NCI-H2107 treated with DMSO at 0.1 percent for 48 hours (cell line): ENCODE measurements around the gene HERC2.

Experiments used
- DNase-seq: peaks from one replicate; lab custom pipeline; 2025; ENCODE audit not compliant: unreplicated experiment; lab: John Stamatoyannopoulos, UW

Gene HERC2

DNA sequence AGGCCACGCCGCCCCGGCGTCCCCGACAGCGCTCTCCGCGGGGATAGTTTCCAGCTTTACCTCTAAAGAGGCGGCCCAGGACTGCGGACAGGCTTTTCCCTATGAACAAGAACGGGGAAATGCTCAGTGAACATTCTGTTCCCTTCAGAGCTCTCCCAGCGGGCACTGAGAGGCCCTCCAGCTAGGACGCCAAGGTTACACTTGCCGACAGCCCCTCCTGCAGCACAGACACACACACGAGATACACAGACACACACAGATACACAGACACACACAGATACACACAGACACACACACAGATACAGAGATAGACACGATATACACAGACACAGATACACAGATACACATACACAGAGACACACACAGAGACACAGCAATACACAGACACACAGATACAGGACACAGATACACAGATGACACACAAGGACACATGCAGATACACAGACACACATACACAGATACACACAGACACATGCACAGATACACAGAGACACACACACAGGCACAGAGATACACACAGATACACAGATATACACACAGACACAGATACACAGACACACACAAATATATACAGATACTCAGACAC lies 222.3 kb downstream of the HERC2 start:
- DNase-seq = no peak

DNA sequence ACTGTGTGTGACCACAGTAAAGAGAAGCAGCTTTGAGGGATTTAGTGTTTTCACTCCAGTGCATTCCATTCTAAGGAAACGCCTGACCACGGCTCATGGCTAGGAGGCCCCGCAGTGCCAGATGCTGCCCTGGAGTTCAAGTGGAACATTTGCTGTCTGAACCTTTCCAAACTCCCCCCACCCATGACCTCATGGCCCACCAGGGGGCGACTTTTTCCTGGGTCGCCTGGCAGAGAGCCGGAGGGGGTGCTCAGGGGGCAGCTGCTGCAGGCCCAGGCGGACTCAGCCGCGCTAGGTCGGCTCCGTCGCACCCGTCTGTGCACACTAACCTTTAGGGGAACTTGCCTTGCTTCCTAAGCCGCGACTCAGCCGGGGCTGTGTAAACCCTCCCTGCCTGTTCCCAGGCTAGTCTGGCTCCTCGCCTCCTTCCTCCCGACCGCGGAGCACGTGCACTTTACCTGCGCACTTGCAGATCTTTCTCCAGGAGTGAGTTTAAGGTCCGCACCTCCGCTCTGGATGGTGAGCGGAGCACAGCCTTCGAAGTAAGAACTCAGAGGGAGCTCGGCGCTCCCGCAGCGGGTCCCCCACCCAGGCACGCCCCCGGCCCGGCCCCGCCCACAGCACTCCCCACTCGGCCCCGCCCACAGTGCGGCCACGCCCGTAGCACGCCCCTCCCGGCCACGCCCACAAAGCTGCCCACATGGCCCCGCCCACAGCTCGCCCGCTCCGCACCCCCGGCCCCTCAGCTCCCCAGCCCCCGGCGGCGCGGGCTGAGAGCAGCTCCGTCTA lies 223.0 kb downstream of the HERC2 start, which contains the start of gene OCA2:
Gene OCA2 (minus strand): TSS at position 550 of the 789 bp plus-strand sequence. CDS start 17,441 bp downstream, outside the sequence.
- no peak for DNase-seq

GRCh38 chr15:28098360-28098765 lies 223.6 kb downstream of the HERC2 start:
- DNase-seq = no peak

- DNase-seq = no peak
Observed at GRCh38 chr15:28097656-28098359, 224.2 kb downstream of the HERC2 start.

DNA sequence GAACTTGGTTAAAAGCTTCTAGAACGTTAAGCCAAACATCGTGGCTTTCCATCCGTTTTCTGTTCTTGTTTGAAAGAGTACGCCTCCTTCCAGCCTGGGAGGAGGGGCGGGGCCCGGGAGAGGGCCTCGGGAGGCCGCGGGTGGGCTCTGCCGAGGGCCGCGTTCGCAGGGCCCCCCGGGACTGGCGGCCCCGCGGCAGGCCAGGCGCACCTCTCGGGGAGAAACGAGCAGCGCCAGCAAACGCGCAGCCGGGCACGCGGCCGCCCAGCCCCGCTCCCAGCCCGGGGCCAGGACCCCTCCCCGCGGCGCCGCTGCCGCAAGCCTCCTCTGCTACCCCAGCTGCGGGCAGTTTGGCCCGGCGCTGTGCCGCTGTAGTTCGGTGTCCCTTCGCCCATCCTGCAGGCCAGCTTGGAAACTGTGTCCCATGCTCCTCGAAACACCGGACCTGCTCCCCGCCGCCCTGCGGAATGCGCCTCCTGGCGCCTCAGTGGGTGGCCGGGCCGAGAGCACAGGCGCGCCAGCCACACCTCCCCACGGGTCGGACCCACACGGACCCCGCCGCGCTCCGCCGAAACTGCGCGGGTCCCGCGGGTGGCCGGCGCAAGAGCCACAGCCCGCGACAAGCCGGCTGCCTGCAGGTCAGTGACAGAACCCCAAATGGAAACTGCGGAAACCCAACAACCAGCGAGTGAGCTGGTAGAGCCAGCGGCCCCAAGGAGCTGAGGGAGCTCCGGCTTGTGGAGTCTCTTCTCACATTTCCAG lies 225.1 kb downstream of the HERC2 start:
- no peak for DNase-seq

DNA sequence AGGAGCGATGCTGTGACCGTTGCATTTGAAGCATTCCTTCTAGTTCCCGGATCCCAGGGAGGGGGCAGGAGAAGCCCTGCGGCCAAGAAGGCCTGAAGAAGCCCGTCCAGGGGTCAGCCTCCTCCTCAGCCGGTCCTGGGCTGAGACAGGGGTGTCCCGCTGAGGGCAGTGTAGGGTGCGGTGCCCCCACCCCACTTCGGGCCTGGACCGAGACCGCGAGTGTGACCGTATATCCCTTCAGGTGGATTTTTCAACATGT lies 225.6 kb downstream of the HERC2 start:
- no peak for DNase-seq

DNA sequence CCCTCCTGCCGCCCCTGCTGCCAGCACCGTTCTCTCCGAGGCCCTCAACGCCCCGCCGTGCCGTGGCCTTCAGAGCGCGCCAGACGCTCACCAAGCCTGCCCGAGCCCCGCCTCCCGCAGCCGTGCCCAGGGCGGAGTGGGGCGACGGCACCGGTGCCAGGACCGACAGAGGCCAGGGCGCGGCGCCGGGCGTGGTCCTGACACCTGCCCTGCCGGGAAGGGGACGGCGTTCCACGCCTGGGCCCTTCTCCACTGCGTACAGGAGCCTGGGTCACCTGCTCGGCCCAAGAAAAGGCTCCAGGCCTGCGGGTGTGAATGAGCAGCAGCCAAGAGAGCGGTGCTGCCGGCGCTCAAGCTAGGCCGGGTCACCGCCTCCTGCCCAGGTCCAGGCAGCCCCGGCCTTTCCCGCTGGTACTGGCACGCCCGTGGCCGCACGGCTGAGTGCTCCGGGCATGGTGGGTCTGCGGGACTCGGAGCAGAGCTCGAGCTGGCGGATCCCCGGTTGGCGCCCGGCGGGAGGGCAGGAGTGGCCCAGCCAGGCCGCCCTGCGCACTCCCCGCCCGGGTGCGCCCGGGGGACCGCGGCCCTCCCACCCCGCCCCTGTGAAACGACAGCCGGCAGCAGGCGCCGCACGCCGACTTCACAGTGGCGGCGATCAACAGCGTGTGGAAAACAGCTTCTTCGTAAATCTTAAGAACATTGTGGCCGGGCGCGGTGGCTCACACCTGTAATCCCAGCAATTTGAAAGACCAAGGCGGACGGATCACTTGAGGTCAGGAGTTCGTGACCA lies 227.1 kb downstream of the HERC2 start:
- no peak for DNase-seq

GRCh38 chr15:28093752-28094535 lies 228.0 kb downstream of the HERC2 start:
- DNase-seq = no peak

GRCh38 chr15:28091313-28091712 lies 230.7 kb downstream of the HERC2 start:
- DNase-seq = no peak

DNA sequence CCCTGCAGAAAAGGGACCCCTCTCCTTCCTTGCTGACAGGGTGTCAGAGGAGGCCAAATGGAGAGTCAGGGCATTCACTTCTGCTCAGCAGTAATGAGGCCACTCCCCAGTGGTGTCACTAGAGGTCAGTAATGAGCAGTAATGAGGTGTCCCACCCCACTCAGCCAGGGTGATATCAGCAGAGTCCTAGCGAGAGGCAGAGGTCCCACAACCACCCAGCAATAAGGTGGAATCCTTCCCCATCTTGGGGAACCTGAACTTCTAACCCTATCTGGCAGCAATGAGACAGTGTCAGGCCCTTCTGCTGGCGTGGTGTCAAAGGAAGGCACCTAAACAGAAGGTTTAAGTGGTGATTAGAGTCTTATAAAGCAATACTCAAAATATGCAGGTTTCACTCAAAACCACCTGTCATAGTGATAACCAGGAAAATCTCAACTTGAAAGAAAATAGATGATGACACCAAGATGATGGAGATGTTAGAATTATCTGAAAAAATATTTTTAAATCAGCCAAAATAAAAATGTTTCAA lies 235.7 kb downstream of the HERC2 start:
- DNase-seq = no peak

DNA sequence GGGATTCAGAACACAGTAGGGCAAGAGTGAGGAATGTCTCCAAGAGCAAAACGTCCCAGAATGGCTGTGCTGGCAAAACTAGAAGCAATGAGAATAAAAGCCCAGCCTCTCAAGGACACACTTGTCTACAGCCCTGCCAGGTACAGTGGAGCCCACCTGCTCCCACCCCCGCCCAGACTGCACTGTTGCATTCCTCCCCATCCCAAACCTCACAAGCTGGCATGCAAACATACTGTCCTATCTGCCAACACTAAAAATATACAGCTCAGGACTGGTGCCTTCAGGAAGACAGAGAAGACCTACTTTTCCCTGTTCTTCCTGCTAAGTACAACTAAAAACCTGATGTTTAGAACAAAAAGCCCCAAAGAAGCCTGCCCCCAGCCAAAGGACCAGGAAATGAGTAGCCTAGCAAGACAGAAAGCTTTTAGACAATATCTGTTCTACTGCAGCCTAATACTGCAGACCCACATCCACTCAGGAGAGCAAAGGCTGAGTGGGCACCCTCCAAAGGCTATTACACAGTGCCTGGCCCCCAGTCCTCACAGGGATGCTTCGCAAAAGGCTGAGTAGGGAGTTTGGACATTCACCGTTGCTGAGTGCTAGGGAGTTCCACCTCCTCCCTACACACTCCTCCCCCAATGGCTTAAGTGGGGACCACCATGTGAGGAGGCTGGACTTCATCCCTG lies 236.3 kb downstream of the HERC2 start:
- DNase-seq = no peak

- no peak for DNase-seq
Observed at GRCh38 chr15:28084547-28084946, 237.4 kb downstream of the HERC2 start.

- DNase-seq = no peak
Observed at GRCh38 chr15:28082891-28083684, 238.9 kb downstream of the HERC2 start.

DNA sequence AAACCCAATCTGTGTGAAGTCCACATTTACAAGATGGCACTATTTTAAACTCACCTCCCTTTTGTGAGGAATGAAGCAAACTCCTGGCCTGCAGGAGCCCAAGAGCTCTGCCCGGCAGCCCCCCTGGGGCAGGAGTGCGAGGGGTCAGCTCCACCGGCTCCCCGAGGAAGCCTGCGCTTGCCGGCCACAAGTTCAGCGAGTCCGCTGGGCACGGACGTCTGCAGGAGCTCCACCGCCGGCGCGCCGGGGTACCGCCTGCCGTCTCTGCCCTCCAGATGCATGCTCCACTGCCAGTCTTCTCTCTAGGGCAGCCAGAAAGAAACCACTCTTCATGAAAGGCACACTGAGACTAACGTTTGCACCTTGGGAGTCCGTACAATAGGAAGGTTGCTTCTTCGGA lies 240.4 kb downstream of the HERC2 start:
- no peak for DNase-seq

GRCh38 chr15:28080386-28080785 lies 241.6 kb downstream of the HERC2 start:
- no peak for DNase-seq

GRCh38 chr15:28079313-28079969 lies 242.5 kb downstream of the HERC2 start:
- DNase-seq = no peak

GRCh38 chr15:28078191-28078719 lies 243.7 kb downstream of the HERC2 start:
- DNase-seq = no peak

- no peak for DNase-seq
Observed at GRCh38 chr15:28075573-28075972, 246.4 kb downstream of the HERC2 start.
